ENCODE measurements around the gene PCDHGA4. TPM values are rescaled to one million over a fixed set of nuclear protein-coding genes. Genes with fewer than 3 reads are reported as not detected.

Gene PCDHGA4
- polyA plus RNA-seq, 3 donors = 0.03 TPM; not detected in 2

DNA sequence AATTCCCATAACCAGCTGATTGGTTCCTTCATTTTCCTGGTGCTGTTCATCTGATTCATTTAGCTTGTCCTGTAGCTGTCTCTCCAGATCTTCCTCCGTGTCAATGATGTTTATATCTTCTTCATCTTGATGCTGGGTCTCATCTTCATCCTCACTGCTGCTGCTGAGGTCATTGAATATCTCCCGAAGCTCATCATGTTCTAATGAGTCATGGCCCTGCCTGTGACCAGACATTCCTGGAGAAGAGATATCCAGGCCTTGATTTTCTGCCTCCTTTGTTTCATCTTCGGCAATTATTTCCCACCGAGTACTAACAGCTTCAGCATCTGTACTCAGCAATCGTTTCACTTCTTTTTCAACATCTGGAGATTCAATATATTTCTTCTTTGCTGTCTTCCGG lies 35.6 kb upstream of the PCDHGA4 start:
- peaks cover 2 to 6% (median 5%) of the 10 kb centered on the region in 3 donors for H3K27me3 Mint-ChIP-seq (ENCODE audit: low read depth in 3 of 3)
- no peak overlapping the region for H3K27ac ChIP-seq (ENCODE audit: low read depth in 1 of 2, low read length in 2 of 2)
- H3K4me3 Mint-ChIP-seq = no peak overlapping the region
- H3K36me3 Mint-ChIP-seq = peaks cover 14 to 34% of the 10 kb centered on the region in 2 donors
- H3K27me3 ChIP-seq (ENCODE audit: control insufficient read depth in 2 of 2, insufficient read depth in 2 of 2, low read length in 2 of 2) = peaks cover 0 to 2% of the 10 kb centered on the region in 2 donors
- peaks cover 16% of the 10 kb centered on the region for H3K79me2 ChIP-seq (ENCODE audit: insufficient read depth, low read length)
- H3K27ac Mint-ChIP-seq = peak overlapping the region in 1 of 7 donors; percentile 69
- 98% methylated on average over 5 of the region's 6 CpGs for WGBS (ENCODE audit: insufficient coverage)
- no peak for DNase-seq
- intact Hi-C loops (cut with micrococcal nuclease) = no loop called here
- H3K9ac ChIP-seq (ENCODE audit: insufficient read depth, low read length, poor library complexity, severe bottlenecking) = no peak overlapping the region
- no peaks in the 10 kb centered on the region for H4K20me1 ChIP-seq (ENCODE audit: insufficient read depth, low read length)
- H3K4me2 ChIP-seq (replicated peaks; ENCODE audit: extremely low read depth, low read length, poor library complexity, severe bottlenecking) = no peak overlapping the region
- H2AFZ ChIP-seq (ENCODE audit: insufficient read depth, low read depth, low read length, poor library complexity, severe bottlenecking) = no peak overlapping the region
- H3K4me1 ChIP-seq (ENCODE audit: control insufficient read depth in 1 of 2, insufficient read depth in 2 of 2, low read length in 2 of 2) = peaks cover 11 to 16% of the 10 kb centered on the region in 2 donors
- peaks cover 16% of the 10 kb centered on the region for H3K4me1 Mint-ChIP-seq
- peaks cover 48 to 92% (median 90%) of the 10 kb centered on the region in 7 donors for H3K9me3 Mint-ChIP-seq
- peak overlapping the region in 1 of 3 experiments; percentile 92 for H3K4me3 ChIP-seq (replicated peaks in 1 of 3; ENCODE audit: low read depth in 2 of 3, low read length in 3 of 3)
- H3K9me3 ChIP-seq (replicated peaks in 1 of 2; ENCODE audit: control insufficient read depth in 1 of 2, insufficient read depth in 1 of 2, low read length in 2 of 2) = peaks cover 62 to 88% of the 10 kb centered on the region in 2 donors
- TF ChIP-seq, protein P1, sequence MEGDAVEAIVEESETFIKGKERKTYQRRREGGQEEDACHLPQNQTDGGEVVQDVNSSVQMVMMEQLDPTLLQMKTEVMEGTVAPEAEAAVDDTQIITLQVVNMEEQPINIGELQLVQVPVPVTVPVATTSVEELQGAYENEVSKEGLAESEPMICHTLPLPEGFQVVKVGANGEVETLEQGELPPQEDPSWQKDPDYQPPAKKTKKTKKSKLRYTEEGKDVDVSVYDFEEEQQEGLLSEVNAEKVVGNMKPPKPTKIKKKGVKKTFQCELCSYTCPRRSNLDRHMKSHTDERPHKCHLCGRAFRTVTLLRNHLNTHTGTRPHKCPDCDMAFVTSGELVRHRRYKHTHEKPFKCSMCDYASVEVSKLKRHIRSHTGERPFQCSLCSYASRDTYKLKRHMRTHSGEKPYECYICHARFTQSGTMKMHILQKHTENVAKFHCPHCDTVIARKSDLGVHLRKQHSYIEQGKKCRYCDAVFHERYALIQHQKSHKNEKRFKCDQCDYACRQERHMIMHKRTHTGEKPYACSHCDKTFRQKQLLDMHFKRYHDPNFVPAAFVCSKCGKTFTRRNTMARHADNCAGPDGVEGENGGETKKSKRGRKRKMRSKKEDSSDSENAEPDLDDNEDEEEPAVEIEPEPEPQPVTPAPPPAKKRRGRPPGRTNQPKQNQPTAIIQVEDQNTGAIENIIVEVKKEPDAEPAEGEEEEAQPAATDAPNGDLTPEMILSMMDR (IDR thresholded peaks at IDR 0.05) = no peak
- peaks cover 0 to 20% of the 10 kb centered on the region in 2 donors for H3K36me3 ChIP-seq (replicated peaks in 1 of 2; ENCODE audit: control insufficient read depth in 1 of 2, insufficient read depth in 2 of 2, low read length in 2 of 2)

DNA sequence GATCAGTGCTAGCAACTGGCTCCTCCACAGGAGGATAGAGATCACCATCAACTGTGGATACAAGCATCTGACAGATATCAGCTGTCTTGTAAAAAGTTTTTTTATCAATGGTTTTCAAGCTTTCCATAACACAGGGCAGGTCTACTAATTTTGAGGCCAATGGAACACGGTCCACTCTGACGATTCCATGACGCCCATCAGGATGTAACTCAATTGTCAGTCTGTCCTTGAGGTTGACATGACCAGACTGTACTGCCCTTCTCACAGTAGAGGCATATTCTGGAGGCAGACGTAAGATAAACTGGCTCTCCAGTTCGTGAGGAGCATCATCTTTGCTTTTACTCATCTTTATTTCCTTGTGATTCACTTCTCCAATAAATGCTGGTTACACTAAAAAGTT lies 35.1 kb upstream of the PCDHGA4 start:
- no peak for DNase-seq
- WGBS (ENCODE audit: insufficient coverage) = 93% methylated on average over 4 of the region's 5 CpGs
- Mint-ChIP-seq H3K27me3 (ENCODE audit: low read depth in 3 of 3) (peaks cover 2 to 6% (median 5%) of the 10 kb centered on the region in 3 donors), H3K4me3 (peak overlapping the region; percentile 89 to 96), H3K4me1 (peaks cover 16% of the 10 kb centered on the region), H3K36me3 (peaks cover 14 to 34% of the 10 kb centered on the region in 2 donors), H3K27ac (peak overlapping the region in 2 of 7 donors; percentile 98 to 99), H3K9me3 (peaks cover 48 to 92% (median 87%) of the 10 kb centered on the region in 7 donors)
- Histone ChIP-seq H3K36me3 (replicated peaks in 1 of 2; ENCODE audit: control insufficient read depth in 1 of 2, insufficient read depth in 2 of 2, low read length in 2 of 2) (peaks cover 0 to 20% of the 10 kb centered on the region in 2 donors), H3K9me3 (replicated peaks in 1 of 2; ENCODE audit: control insufficient read depth in 1 of 2, insufficient read depth in 1 of 2, low read length in 2 of 2) (peaks cover 62 to 87% of the 10 kb centered on the region in 2 donors), H3K79me2 (ENCODE audit: insufficient read depth, low read length) (peaks cover 16% of the 10 kb centered on the region), H3K27me3 (ENCODE audit: control insufficient read depth in 2 of 2, insufficient read depth in 2 of 2, low read length in 2 of 2) (peaks cover 0 to 2% of the 10 kb centered on the region in 2 donors), H3K9ac (ENCODE audit: insufficient read depth, low read length, poor library complexity, severe bottlenecking) (no peak overlapping the region), H4K20me1 (ENCODE audit: insufficient read depth, low read length) (no peaks in the 10 kb centered on the region), H3K4me1 (ENCODE audit: control insufficient read depth in 1 of 2, insufficient read depth in 2 of 2, low read length in 2 of 2) (peaks cover 11 to 16% of the 10 kb centered on the region in 2 donors), H2AFZ (ENCODE audit: insufficient read depth, low read depth, low read length, poor library complexity, severe bottlenecking) (no peak overlapping the region), H3K4me2 (replicated peaks; ENCODE audit: extremely low read depth, low read length, poor library complexity, severe bottlenecking) (peak overlapping the region; percentile 74), H3K27ac (ENCODE audit: low read depth in 1 of 2, low read length in 2 of 2) (peak overlapping the region in 1 of 2 donors; percentile 92), H3K4me3 (replicated peaks in 1 of 3; ENCODE audit: low read depth in 2 of 3, low read length in 3 of 3) (peak overlapping the region in 2 of 3 experiments; percentile 79 to 92)
- TF ChIP-seq, protein P1 (IDR thresholded peaks at IDR 0.05) = no peak
- intact Hi-C loops (cut with micrococcal nuclease) = loop anchor here in 1 of 2 donors (2.0 to 5.0 kb wide), 2 partner anchors 203 to 245 kb away; no protein-coding TSS in a partner anchor
